Ovary (tissue), 9 donors: Measurements from ENCODE around the gene ADK. TPM values are rescaled to one million over a fixed set of nuclear protein-coding genes. Genes with fewer than 3 reads are reported as not detected.

Source experiments
- DNase-seq, 5 donors: peaks; one replicate each; pipeline ENCODE4 v3.0.0-alpha.2; 2019 to 2020
- H3K27ac ChIP-seq, 2 donors: fragments of 200-600 bp; one replicate each; pipeline versions ENCODE4 v1.5.1 to v1.8.0; 2019 to 2022
- H3K27me3 ChIP-seq: fragments of 200-600 bp; one replicate; pipeline ENCODE4 v1.8.0; 2022
- H3K36me3 ChIP-seq: fragments of 200-600 bp; sonication (generic); one replicate; pipeline ENCODE4 v1.5.1; 2019
- H3K4me1 ChIP-seq: one replicate; pipeline ENCODE4 v1.8.1; 2013; ENCODE audit warnings: mild to moderate bottlenecking, moderate library complexity; ENCODE audit not compliant: insufficient read depth
- H3K4me3 ChIP-seq: fragments of 200-600 bp; sonication (generic); one replicate; pipeline ENCODE4 v1.5.1; 2017
- H3K9me3 ChIP-seq, 2 donors: fragments of 200-600 bp in 1 of 2; sonication (generic) in 1 of 2; one replicate each; pipeline versions ENCODE4 v1.5.1 to v1.8.1; 2013 to 2019; ENCODE audit warnings: mild to moderate bottlenecking in 1 of 2, moderate library complexity in 1 of 2
- EP300 ChIP-seq: sonication (generic); formaldehyde crosslinking; IDR thresholded peaks from one replicate; pipeline ENCODE4 v1.6.1; 2017; ENCODE audit warnings: antibody characterized with exemption
- POLR2A ChIP-seq: fragments of 450-650 bp; IDR thresholded peaks from one replicate; pipeline ENCODE4 v1.6.1; 2017; ENCODE audit warnings: antibody characterized with exemption, mild to moderate bottlenecking, moderate library complexity
- WGBS, 3 donors: extraction: QIAGEN DNeasy Blood & Tissue Kit in 1 of 3; methylation state at CpG; one replicate each; pipeline versions ENCODE4 v1.1.5 to v1.1.7; 2013 to 2017; 5-methylcytosine and 5-hydroxymethylcytosine counted together
- intact Hi-C, 4 donors: fragments of 100-400 bp; cut with DNase I; formaldehyde crosslinking; loops; one replicate each; pipeline versions ENCODE4 v1.11.0 to v1.15.1; 2022 to 2023
- polyA plus RNA-seq, 2 donors: library from polyadenylated mRNA; stranded (reverse); fragments of 200-250 nt in 1 of 2; fragments of 350-450 nt in 1 of 2; fragmentation: Illumina TruSeq in 1 of 2; extraction: RNeasy Lipid Tissue Mini Kit (QIAGEN cat#74804) in 1 of 2; gene quantifications; one replicate each; pipeline ENCODE4 v1.2.3, GENCODE V29; 2013 to 2014
- total RNA-seq, 7 donors: library from RNA; depleted of rRNA in 2 of 7; stranded (reverse); fragments of >200 nt in 2 of 7; fragmentation: NEBNext Ultra II Directional in 3 of 7; extraction: Animal tissue kit (Norgen Biotek cat#: 25700) in 3 of 7; gene quantifications; one replicate each; pipeline versions ENCODE4 v1.1.0 to v1.2.4, GENCODE V29; 2016 to 2023
- TF ChIP-seq, protein P1 (sequence below), 3 donors: fragments of 450-650 bp in 2 of 3; fragments of 200-600 bp in 1 of 3; IDR thresholded peaks; one replicate each; pipeline versions ENCODE4 v1.5.1 to v1.8.0; 2016 to 2022; ENCODE audit warnings: antibody characterized with exemption in 3 of 3, mild to moderate bottlenecking in 1 of 3
- donor health status: DM: no; HTN: no; CAD: no; lungs with moderate emphysema.
- donor health status: DM: no; HTN: no; CAD: no.
- donor health status: Bipolar disorder and iron deficiency.
- donor health status: DM: yes; HTN: yes; CAD: no.
- donor health status: DM: no; HTN: no; CAD: no.
- donor health status: DM: yes; HTN: yes; CAD: no.

Gene ADK
- total and polyA plus RNA-seq, 9 donors: 9.4 to 20.4 (median 12.2) TPM

DNA sequence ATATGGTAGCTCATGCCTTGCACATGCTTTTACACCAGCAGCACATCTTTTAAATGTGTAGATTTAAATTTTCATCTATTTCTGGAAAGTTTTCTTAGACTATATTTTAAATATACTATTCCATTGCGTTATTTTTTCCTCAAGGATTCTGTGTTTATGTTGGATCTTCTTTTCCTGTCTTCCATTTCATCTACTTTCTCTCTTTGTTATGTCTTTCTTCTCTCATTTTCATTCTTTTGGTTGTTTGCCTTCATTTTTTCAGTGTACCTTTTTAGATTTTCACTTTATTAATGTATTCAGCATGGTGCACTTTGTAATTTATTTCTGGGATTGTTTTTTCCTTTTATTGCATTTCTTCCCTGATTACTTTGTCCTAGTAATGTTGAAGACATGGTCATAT lies 329.8 kb downstream of the ADK start:
- no peak for DNase-seq
- Histone ChIP-seq H3K27ac (no peak overlapping the region), H3K27me3 (no peaks in the 10 kb centered on the region), H3K9me3 (peaks cover 0 to 3% of the 10 kb centered on the region in 2 donors), H3K4me3 (no peak overlapping the region), H3K36me3 (no peaks in the 10 kb centered on the region), H3K4me1 (no peaks in the 10 kb centered on the region)
- WGBS, 3 donors: 94 to 97% (median 95%) methylated on average over 1 of the region's 1 CpG
- TF ChIP-seq EP300: no peak
- TF ChIP-seq, protein P1, sequence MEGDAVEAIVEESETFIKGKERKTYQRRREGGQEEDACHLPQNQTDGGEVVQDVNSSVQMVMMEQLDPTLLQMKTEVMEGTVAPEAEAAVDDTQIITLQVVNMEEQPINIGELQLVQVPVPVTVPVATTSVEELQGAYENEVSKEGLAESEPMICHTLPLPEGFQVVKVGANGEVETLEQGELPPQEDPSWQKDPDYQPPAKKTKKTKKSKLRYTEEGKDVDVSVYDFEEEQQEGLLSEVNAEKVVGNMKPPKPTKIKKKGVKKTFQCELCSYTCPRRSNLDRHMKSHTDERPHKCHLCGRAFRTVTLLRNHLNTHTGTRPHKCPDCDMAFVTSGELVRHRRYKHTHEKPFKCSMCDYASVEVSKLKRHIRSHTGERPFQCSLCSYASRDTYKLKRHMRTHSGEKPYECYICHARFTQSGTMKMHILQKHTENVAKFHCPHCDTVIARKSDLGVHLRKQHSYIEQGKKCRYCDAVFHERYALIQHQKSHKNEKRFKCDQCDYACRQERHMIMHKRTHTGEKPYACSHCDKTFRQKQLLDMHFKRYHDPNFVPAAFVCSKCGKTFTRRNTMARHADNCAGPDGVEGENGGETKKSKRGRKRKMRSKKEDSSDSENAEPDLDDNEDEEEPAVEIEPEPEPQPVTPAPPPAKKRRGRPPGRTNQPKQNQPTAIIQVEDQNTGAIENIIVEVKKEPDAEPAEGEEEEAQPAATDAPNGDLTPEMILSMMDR (IDR thresholded peaks at IDR 0.05): no peak
- TF ChIP-seq POLR2A: no peak
- intact Hi-C loops: no loop called here

DNA sequence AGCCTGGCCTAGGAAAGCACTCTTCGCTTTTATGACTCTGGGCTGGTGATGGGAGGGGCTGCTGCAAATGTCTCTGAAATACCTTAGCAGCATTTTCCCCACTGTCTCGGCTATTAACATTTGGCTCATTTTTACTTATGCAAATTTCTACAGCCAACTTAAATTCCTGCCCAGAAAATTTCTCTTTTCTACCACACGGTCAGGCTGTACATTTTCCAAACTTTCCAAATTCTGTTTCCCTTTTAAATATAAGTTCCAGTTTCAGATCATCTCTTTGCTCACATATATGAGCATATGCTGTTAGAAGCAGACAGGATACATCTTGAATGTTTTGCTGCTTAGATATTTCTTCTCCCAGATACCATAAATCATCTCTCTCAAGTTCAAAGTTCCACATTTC lies 332.3 kb downstream of the ADK start:
- TF ChIP-seq POLR2A: no peak
- no peak for TF ChIP-seq EP300
- no peak overlapping the region for H3K27ac ChIP-seq
- no peak overlapping the region for H3K4me3 ChIP-seq
- no peaks in the 10 kb centered on the region for H3K27me3 ChIP-seq
- H3K4me1 ChIP-seq: no peaks in the 10 kb centered on the region
- 97 to 98% (median 98%) methylated on average over 3 of the region's 3 CpGs for WGBS, 3 donors
- H3K36me3 ChIP-seq: no peaks in the 10 kb centered on the region
- intact Hi-C loops: no loop called here
- no peak for DNase-seq
- H3K9me3 ChIP-seq: peaks cover 0 to 3% of the 10 kb centered on the region in 2 donors

DNA sequence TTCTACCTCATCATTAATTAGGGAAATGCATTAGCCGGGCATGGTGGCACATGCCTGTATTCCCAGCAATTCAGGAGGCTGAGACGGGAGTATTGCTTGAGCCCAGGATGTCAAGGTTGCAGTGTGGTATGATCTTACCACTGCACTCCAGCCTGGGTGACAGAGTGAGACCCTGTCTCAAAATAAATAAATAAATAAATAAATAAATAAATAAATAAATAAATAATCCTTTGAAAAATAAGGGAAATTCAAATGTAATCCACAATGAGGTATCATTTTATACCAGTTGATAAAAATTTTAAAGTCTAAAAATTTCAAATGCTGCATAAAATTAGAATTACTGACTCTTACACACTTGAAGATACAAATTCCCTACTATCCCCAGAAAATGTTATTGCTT lies 334.3 kb downstream of the ADK start:
- H3K4me3 ChIP-seq: no peak overlapping the region
- H3K27ac ChIP-seq: no peak overlapping the region
- H3K9me3 ChIP-seq: peaks cover 0 to 3% of the 10 kb centered on the region in 2 donors
- TF ChIP-seq POLR2A (no peak), EP300 (no peak)
- TF ChIP-seq, protein P1 (IDR thresholded peaks at IDR 0.05): no peak
- intact Hi-C loops: no loop called here
- no peak for DNase-seq
- H3K4me1 ChIP-seq: no peaks in the 10 kb centered on the region
- WGBS, 3 donors: 97 to 99% (median 98%) methylated on average over 2 of the region's 2 CpGs
- H3K27me3 ChIP-seq: no peaks in the 10 kb centered on the region
- H3K36me3 ChIP-seq: no peaks in the 10 kb centered on the region

DNA sequence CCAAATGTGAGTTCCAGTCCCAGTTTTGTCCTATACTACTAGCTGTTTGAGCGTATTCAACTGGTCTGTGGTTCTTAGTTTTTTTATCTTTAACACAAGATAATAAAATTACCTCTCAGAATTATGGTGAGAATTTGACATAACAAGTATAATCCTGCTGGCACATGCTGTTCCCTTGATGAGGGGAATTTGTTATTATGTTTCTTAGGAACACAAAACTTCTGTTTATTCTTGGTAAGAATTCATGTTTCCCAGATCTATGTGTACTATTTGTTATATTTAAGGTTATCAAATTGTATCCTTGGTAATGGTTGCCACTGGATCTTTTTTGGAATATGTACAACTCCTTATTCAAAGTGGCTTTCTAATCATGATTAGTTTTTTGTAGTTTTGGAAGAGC lies 335.6 kb downstream of the ADK start:
- Histone ChIP-seq H3K4me3 (no peak overlapping the region), H3K4me1 (no peaks in the 10 kb centered on the region), H3K36me3 (no peaks in the 10 kb centered on the region), H3K27me3 (no peaks in the 10 kb centered on the region), H3K9me3 (peaks cover 0 to 3% of the 10 kb centered on the region in 2 donors), H3K27ac (no peak overlapping the region)
- TF ChIP-seq, protein P1 (IDR thresholded peaks at IDR 0.05): no peak
- TF ChIP-seq EP300: no peak
- no peak for TF ChIP-seq POLR2A
- DNase-seq: no peak
- intact Hi-C loops: no loop called here
- WGBS, 3 donors: 56 to 70% (median 66%) methylated on average over 1 of the region's 1 CpG

DNA sequence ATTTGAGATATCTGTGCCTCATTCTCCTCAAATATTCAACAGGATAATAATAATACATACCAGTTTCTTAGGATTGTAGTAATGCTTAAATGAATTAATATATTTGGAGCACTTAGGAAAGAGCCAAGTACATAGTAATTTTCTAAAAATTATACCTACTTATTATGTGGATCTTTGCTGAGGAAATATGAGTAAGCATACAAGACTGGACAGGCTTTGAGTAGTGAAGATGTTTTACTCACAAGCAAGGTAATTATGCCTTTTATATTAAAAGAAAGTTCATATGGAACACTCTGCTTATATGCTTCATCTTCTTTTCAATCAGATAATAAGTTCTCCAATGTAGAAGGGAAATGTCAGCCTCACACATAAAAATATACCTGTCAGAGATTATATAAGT lies 337.9 kb downstream of the ADK start:
- no peaks in the 10 kb centered on the region for H3K36me3 ChIP-seq
- H3K27me3 ChIP-seq: no peaks in the 10 kb centered on the region
- no peak overlapping the region for H3K27ac ChIP-seq
- H3K4me3 ChIP-seq: no peak overlapping the region
- TF ChIP-seq EP300 (no peak), POLR2A (no peak)
- TF ChIP-seq, protein P1 (IDR thresholded peaks at IDR 0.05): no peak
- no peak for DNase-seq
- no peaks in the 10 kb centered on the region for H3K9me3 ChIP-seq
- no peaks in the 10 kb centered on the region for H3K4me1 ChIP-seq
- intact Hi-C loops: no loop called here
